Measurements from ENCODE around the gene GPR37L1.

GRCh38 chr1:202078241-202078640 lies 44.5 kb upstream of the GPR37L1 start:
- TF ChIP-seq POLR2A (IDR thresholded peaks at IDR 0.05) (no peak), CTCF (IDR thresholded peaks at IDR 0.05) (no peak)

Data from thyroid gland (tissue), 4 donors.